H1 (cell line): ENCODE results near the gene KLHL40. TPM values are rescaled to one million over a fixed set of nuclear protein-coding genes. Genes with fewer than 3 reads are reported as not detected.

Experiments
- CBX5 ChIP-seq: fragments of 300-800, 300-1000 bp; sonication (generic); IDR thresholded peaks from 2 replicates; pipeline ENCODE4 v1.7.1; 2016; ENCODE audit warnings: antibody characterized with exemption, low read length, low read depth
- CHD7 ChIP-seq: fragments of 300-600 bp; sonication (generic); IDR thresholded peaks from 2 replicates; pipeline ENCODE4 v1.7.1; 2012; ENCODE audit warnings: low read length, moderate library complexity, mild to moderate bottlenecking, inconsistent platforms; ENCODE audit not compliant: insufficient replicate concordance
- EZH2 ChIP-seq: fragments of 200-600 bp; sonication (generic); IDR thresholded peaks from 2 replicates; pipeline ENCODE4 v1.7.1; 2012; ENCODE audit warnings: low read depth, mild to moderate bottlenecking, moderate library complexity, low read length, inconsistent platforms; ENCODE audit not compliant: severe bottlenecking
- FOSL1 ChIP-seq: IDR thresholded peaks from 2 replicates; pipeline ENCODE4 v1.6.1; 2011; ENCODE audit warnings: mild to moderate bottlenecking, low read depth, low read length, moderate library complexity; ENCODE audit not compliant: insufficient read depth
- HDAC2 ChIP-seq, 2 experiments: fragments of 300-600 bp in 1 of 2; sonication (generic) in 1 of 2; IDR thresholded peaks; 2 replicates each; pipeline ENCODE4 v1.6.1; 2011 to 2012; ENCODE audit warnings: low read depth in 2 of 2, low read length in 2 of 2, mild to moderate bottlenecking in 2 of 2, moderate library complexity in 2 of 2, borderline replicate concordance in 1 of 2, inconsistent platforms in 1 of 2
- KDM5A ChIP-seq: fragments of 200-600 bp; IDR thresholded peaks from 2 replicates; pipeline ENCODE4 v1.7.1; 2012; ENCODE audit warnings: mild to moderate bottlenecking, low read length, inconsistent platforms, mixed read lengths
- NANOG ChIP-seq: IDR thresholded peaks from 2 replicates; pipeline ENCODE4 v1.6.1; 2011; ENCODE audit warnings: low read length, low read depth, mild to moderate bottlenecking, inconsistent platforms; ENCODE audit not compliant: insufficient read depth, poor library complexity, severe bottlenecking
- RBBP5 ChIP-seq: IDR thresholded peaks from 2 replicates; pipeline ENCODE4 v1.7.1; 2012; ENCODE audit warnings: low read depth, mild to moderate bottlenecking, inconsistent platforms, low read length, moderate library complexity, borderline replicate concordance
- SUZ12 ChIP-seq: fragments of 200-600 bp; sonication (generic); IDR thresholded peaks from 2 replicates; pipeline ENCODE4 v1.6.1; 2012; ENCODE audit warnings: mild to moderate bottlenecking, inconsistent platforms, low read length, moderate library complexity, mixed read lengths
- TEAD4 ChIP-seq: IDR thresholded peaks from 2 replicates; pipeline ENCODE4 v1.6.1; 2012; ENCODE audit warnings: low read depth, low read length, inconsistent platforms, mixed read lengths
- polyA plus RNA-seq, 7 experiments: library from polyadenylated mRNA; depleted of rRNA in 3 of 7; stranded (reverse) in 5 of 7; unstranded in 2 of 7; fragments of >200 nt in 5 of 7; fragments of 200-250 nt in 2 of 7; gene quantifications; 1 replicate in 5 of 7; 2 replicates in 1 of 7; 4 replicates in 1 of 7; pipeline versions ENCODE4 v1.2.1 to v1.2.3, GENCODE V29; 2011 to 2013; ENCODE audit warnings: missing spikeins in 2 of 7, mixed read lengths in 2 of 7
- total RNA-seq: library from RNA; stranded (reverse); fragmentation: NEBNext Ultra II Directional; extraction: Animal tissue kit (Norgen Biotek cat#: 25700); gene quantifications from 2 replicates; pipeline ENCODE4 v1.2.1, GENCODE V29; 2021

The KLHL40 gene
- total and polyA plus RNA-seq, 2 of the 8 experiments (the other 6 are each of a cell fraction or from before 2014, with no cell fraction given) = 0.02 TPM; not detected in 1

- TF ChIP-seq CHD7 = no peak
- no peak for TF ChIP-seq KDM5A
- TF ChIP-seq CBX5 = no peak
- TF ChIP-seq NANOG = no peak
- TF ChIP-seq SUZ12 = no peak
- no peak for TF ChIP-seq RBBP5
- no peak for TF ChIP-seq EZH2
- TF ChIP-seq FOSL1 = no peak
- no peak for TF ChIP-seq HDAC2 (IDR thresholded peaks at IDR 0.05; ENCODE audit: borderline replicate concordance in 1 of 2, low read depth in 2 of 2, low read length in 2 of 2)
- no peak for TF ChIP-seq TEAD4
- TF ChIP-seq, all 59 proteins: peak for 0
Observed at GRCh38 chr3:42653303-42653559, 32.1 kb upstream of the KLHL40 start (continued).
